ENCODE data around the gene SYNPO2. TPM values are rescaled to one million over a fixed set of nuclear protein-coding genes. Genes with fewer than 3 reads are reported as not detected.

The SYNPO2 gene
- total RNA-seq, 1 donor from 2014 or later: 26.2 TPM

- Histone ChIP-seq H3K4me1 (peaks cover 16% of the 10 kb centered on the region), H3K27me3 (ENCODE audit: low read depth) (no peaks in the 10 kb centered on the region), H3K27ac (no peak overlapping the region), H3K4me3 (no peak overlapping the region), H3K9me3 (no peaks in the 10 kb centered on the region), H3K36me3 (no peaks in the 10 kb centered on the region)
- no peak for ATAC-seq
- intact Hi-C loops (cut with DNase I): no loop called here
- no peak for TF ChIP-seq CTCF (IDR thresholded peaks at IDR 0.05)
- DNase-seq: no peak
These were observed 103.5 kb downstream of the SYNPO2 start for GRCh38 chr4:118992149-118992548.

GRCh38 chr4:118993333-118993732 is 104.7 kb downstream of the SYNPO2 start:
- no peaks in the 10 kb centered on the region for H3K27me3 ChIP-seq (ENCODE audit: low read depth)
- H3K9me3 ChIP-seq: no peaks in the 10 kb centered on the region
- TF ChIP-seq CTCF (IDR thresholded peaks at IDR 0.05): no peak
- no peak overlapping the region for H3K27ac ChIP-seq
- DNase-seq (no peak), ATAC-seq (peak; percentile 59 to 63)
- H3K36me3 ChIP-seq: no peaks in the 10 kb centered on the region
- peaks cover 16% of the 10 kb centered on the region for H3K4me1 ChIP-seq
- no peak overlapping the region for H3K4me3 ChIP-seq
- intact Hi-C loops (cut with DNase I): no loop called here

- peak in 1 of 2 donors; percentile 8 for ATAC-seq
- TF ChIP-seq CTCF (IDR thresholded peaks at IDR 0.05): no peak
- H3K4me3 ChIP-seq: no peak overlapping the region
- H3K9me3 ChIP-seq: no peaks in the 10 kb centered on the region
- H3K36me3 ChIP-seq: no peaks in the 10 kb centered on the region
- H3K27me3 ChIP-seq (ENCODE audit: low read depth): no peaks in the 10 kb centered on the region
- no peak overlapping the region for H3K27ac ChIP-seq
- H3K4me1 ChIP-seq: peaks cover 12% of the 10 kb centered on the region
- intact Hi-C loops (cut with DNase I): no loop called here
- no peak for DNase-seq
These were observed 105.4 kb downstream of the SYNPO2 start for GRCh38 chr4:118994030-118994429.

DNA sequence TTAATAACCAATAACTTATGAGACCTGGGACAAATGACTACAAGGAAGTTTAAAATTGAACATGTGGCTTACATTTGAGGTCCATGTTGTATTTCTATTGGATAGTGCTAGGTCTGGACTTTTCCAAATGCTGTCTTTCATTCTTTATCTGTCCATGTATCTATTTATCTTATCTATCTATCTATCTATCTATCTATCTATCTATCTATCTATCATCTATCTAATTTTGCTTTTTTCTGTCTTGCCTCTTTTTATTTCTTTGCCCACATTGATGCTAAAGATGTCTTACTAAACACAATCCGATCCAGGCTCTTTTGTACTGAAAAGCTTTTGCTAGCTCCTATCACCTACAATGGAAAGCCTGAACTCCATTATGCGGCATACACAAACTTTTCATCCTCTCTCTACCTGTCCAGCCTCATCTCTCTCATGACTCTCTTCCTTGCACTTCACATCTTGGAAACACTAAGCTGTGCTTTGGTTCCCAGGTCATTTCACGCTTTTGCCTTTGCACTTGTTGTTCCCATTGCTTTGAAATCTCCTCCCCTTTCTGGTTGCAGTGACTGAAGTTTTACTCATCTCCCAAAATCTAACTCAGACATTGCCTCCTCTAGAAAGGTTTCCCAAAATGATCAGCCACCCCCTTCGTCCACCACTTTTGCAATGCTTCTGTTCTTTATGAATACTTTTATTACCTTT is 107.2 kb downstream of the SYNPO2 start:
- Histone ChIP-seq H3K9me3 (no peaks in the 10 kb centered on the region), H3K36me3 (no peaks in the 10 kb centered on the region), H3K4me3 (no peak overlapping the region), H3K4me1 (peaks cover 7% of the 10 kb centered on the region), H3K27ac (no peak overlapping the region), H3K27me3 (ENCODE audit: low read depth) (no peaks in the 10 kb centered on the region)
- intact Hi-C loops (cut with DNase I): no loop called here
- no peak for DNase-seq
- no peak for ATAC-seq
- no peak for TF ChIP-seq CTCF (IDR thresholded peaks at IDR 0.05)

DNA sequence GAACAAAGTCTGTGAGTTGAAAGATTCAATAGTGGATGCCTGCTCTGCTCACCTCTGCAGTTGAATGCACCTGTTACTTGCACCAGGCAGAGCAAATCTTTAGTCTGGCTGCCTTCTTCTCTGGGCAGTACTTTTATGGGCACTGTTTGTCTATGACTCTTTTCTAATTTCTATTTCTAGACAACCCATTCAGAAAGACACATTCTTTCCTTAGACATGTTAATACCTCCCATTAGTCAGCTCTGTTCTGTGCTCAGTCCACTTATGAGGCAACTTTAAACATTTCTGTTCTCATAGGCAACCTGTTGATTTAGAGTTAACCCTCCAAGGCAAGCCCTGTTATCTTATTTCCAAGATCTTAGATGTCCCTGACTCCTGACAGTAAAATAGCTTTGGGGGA is 108.9 kb downstream of the SYNPO2 start:
- ATAC-seq: peak in 1 of 2 donors; percentile 55
- intact Hi-C loops (cut with DNase I): no loop called here
- H3K27ac ChIP-seq: no peak overlapping the region
- peaks cover 7% of the 10 kb centered on the region for H3K4me1 ChIP-seq
- no peak overlapping the region for H3K4me3 ChIP-seq
- H3K9me3 ChIP-seq: no peaks in the 10 kb centered on the region
- H3K27me3 ChIP-seq (ENCODE audit: low read depth): no peaks in the 10 kb centered on the region
- no peak for TF ChIP-seq CTCF (IDR thresholded peaks at IDR 0.05)
- no peaks in the 10 kb centered on the region for H3K36me3 ChIP-seq
- no peak for DNase-seq

Data from lower lobe of right lung (tissue), 2 donors.